Spleen (tissue), 11 donors: ENCODE measurements around the gene ILF2. TPM values are rescaled to one million over a fixed set of nuclear protein-coding genes. Genes with fewer than 3 reads are reported as not detected.
A peak's percentile ranks its signal among the peaks of the same experiment; 100 is the strongest.
"Not testable (repeated sequence)": the region's sequence is repeated elsewhere in the genome, so short reads cannot be mapped to it uniquely, and the experiment has no call there.

Experiments used
- DNase-seq: peaks from one replicate; pipeline ENCODE4 v3.0.0-alpha.2; 2020
- H3K27ac ChIP-seq, 8 donors: fragments of 200-600 bp; sonication (generic) in 7 of 8; 1 replicate in 4 of 8; 2 replicates in 4 of 8; pipeline versions ENCODE4 v1.5.0 to v1.8.0; 2016 to 2021; ENCODE audit warnings: inconsistent platforms in 4 of 8, mild to moderate bottlenecking in 4 of 8, moderate library complexity in 1 of 8
- H3K27me3 ChIP-seq, 7 donors: fragments of 200-600 bp; sonication (generic) in 6 of 7; replicated peaks in 1 of 7; 1 replicate in 4 of 7; 2 replicates in 3 of 7; pipeline versions ENCODE4 v1.5.0 to v1.8.0; 2016 to 2021; ENCODE audit warnings: inconsistent platforms in 3 of 7, mild to moderate bottlenecking in 1 of 7
- H3K36me3 ChIP-seq, 6 donors: fragments of 200-600 bp; sonication (generic) in 5 of 6; 1 replicate in 4 of 6; 2 replicates in 2 of 6; pipeline versions ENCODE4 v1.5.0 to v1.8.0; 2016 to 2021; ENCODE audit warnings: inconsistent platforms in 2 of 6
- H3K4me1 ChIP-seq, 6 donors: fragments of 200-600 bp; sonication (generic) in 5 of 6; 1 replicate in 3 of 6; 2 replicates in 3 of 6; pipeline versions ENCODE4 v1.5.0 to v1.8.0; 2016 to 2021; ENCODE audit warnings: inconsistent platforms in 3 of 6
- H3K4me3 ChIP-seq, 8 donors: fragments of 200-600 bp; sonication (generic) in 7 of 8; 1 replicate in 4 of 8; 2 replicates in 4 of 8; pipeline versions ENCODE4 v1.5.0 to v1.8.0; 2016 to 2021; ENCODE audit warnings: inconsistent platforms in 4 of 8, mild to moderate bottlenecking in 4 of 8, moderate library complexity in 2 of 8
- H3K9me3 ChIP-seq, 8 donors: fragments of 200-600 bp; sonication (generic) in 7 of 8; 1 replicate in 4 of 8; 2 replicates in 4 of 8; pipeline versions ENCODE4 v1.5.0 to v1.8.0; 2016 to 2021; ENCODE audit warnings: inconsistent platforms in 4 of 8
- POLR2A ChIP-seq, 3 donors: fragments of 450-650 bp; IDR thresholded peaks; one replicate each; pipeline ENCODE4 v1.5.1; 2017; ENCODE audit warnings: antibody characterized with exemption in 3 of 3, mild to moderate bottlenecking in 1 of 3
- POLR2AphosphoS5 ChIP-seq, 3 donors: sonication (generic); formaldehyde crosslinking; IDR thresholded peaks; one replicate each; pipeline ENCODE4 v1.5.1; 2017; ENCODE audit warnings: antibody characterized with exemption in 3 of 3
- WGBS, 5 donors: extraction: QIAGEN DNeasy Blood & Tissue Kit in 3 of 5; methylation state at CpG; one replicate each; pipeline versions ENCODE4 v1.1.5 to v1.1.7; 2013 to 2018; 5-methylcytosine and 5-hydroxymethylcytosine counted together
- intact Hi-C: fragments of 100-400 bp; cut with DNase I; formaldehyde crosslinking; loops from one replicate; pipeline ENCODE4 v1.15.0; 2023; ENCODE audit warnings: low total_unique reads
- polyA plus RNA-seq, 3 donors: library from polyadenylated mRNA; stranded (reverse); fragments of 200-250 nt; gene quantifications; one replicate each; pipeline ENCODE4 v1.2.1, GENCODE V29; 2013
- total RNA-seq, 7 donors: library from RNA; depleted of rRNA in 3 of 7; stranded (reverse); fragments of >200 nt in 3 of 7; fragmentation: NEBNext Ultra II Directional in 4 of 7; extraction: Animal tissue kit (Norgen Biotek cat#: 25700) in 4 of 7; gene quantifications; one replicate each; pipeline versions ENCODE4 v1.1.0 to v1.2.1, GENCODE V29; 2016 to 2021
- TF ChIP-seq, protein P1 (sequence below), 11 experiments: fragments of 200-600 bp in 7 of 11; fragments of 450-650 bp in 4 of 11; sonication (generic) in 4 of 11; IDR thresholded peaks in 8 of 11; conservative IDR thresholded peaks in 3 of 11; 1 replicate in 7 of 11; 2 replicates in 4 of 11; pipeline versions ENCODE4 v1.4.0 to v1.8.0; 2016 to 2021; ENCODE audit warnings: antibody characterized with exemption in 11 of 11, inconsistent platforms in 4 of 11, mild to moderate bottlenecking in 1 of 11
- donor health status: healthy with polysubstance abuse.
- donor health status: DM: no; HTN: no; CAD: no; lungs with moderate emphysema.
- donor health status: DM: no; HTN: no; CAD: no.
- donor health status: Bipolar disorder and iron deficiency.
- donor health status: healthy.
- donor health status: DM: no; HTN: no; CAD: no.
- donor health status: DM: yes; HTN: yes; CAD: no.

Gene ILF2
- total and polyA plus RNA-seq, 10 donors = 54.9 to 105 (median 83.9) TPM

DNA sequence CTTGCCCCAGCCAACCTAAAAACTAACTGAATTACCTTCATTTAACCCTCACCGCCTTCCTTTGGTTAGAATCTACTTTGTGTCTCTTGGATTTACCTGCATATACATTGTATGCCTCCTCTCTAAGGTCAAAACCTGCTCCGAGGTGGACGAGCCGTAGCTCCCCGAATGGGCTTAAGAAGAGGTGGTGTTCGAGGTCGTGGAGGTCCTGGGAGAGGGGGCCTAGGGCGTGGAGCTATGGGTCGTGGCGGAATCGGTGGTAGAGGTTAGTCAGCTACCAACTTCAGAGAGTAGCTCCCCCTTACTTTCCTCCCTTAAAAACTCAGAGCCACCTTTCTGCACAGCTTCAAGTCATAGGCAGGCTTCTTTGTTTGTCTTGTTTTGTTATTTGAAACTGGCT is 27.7 kb downstream of the ILF2 start:
- H3K9me3 ChIP-seq = no peaks in the 10 kb centered on the region
- H3K4me3 ChIP-seq = no peak overlapping the region
- DNase-seq = no peak
- no peaks in the 10 kb centered on the region for H3K27me3 ChIP-seq
- TF ChIP-seq POLR2A (IDR thresholded peaks at IDR 0.05) (no peak), POLR2AphosphoS5 (IDR thresholded peaks at IDR 0.05) (peak in 1 of 3 donors; percentile 16)
- H3K27ac ChIP-seq = no peak overlapping the region
- H3K4me1 ChIP-seq = peaks cover 0 to 87% (median 32%) of the 10 kb centered on the region in 6 donors
- WGBS, 5 donors = 91 to 93% (median 93%) methylated on average over 11 of the region's 11 CpGs
- intact Hi-C loops = no loop called here
- peaks cover 2 to 99% (median 91%) of the 10 kb centered on the region in 6 donors for H3K36me3 ChIP-seq

DNA sequence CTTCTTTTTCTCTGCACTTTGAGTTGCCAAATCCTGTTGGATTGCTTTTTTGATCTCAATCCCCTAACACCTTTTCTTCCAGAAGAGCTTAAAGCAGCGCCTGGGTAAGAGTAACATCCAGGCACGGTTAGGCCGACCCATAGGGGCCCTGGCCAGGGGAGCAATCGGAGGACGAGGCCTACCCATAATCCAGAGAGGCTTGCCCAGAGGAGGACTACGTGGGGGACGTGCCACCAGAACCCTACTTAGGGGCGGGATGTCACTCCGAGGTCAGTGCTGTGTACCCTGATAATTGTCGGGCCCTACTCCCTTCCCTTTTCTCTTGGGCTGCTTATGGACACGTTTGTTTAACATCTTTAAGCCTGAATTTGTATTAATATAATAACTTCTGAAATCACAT is 28.6 kb downstream of the ILF2 start:
- Histone ChIP-seq H3K27ac (no peak overlapping the region), H3K4me1 (peaks cover 5 to 93% (median 35%) of the 10 kb centered on the region in 6 donors), H3K36me3 (peaks cover 6 to 100% (median 99%) of the 10 kb centered on the region in 6 donors), H3K9me3 (no peaks in the 10 kb centered on the region), H3K27me3 (no peaks in the 10 kb centered on the region), H3K4me3 (no peak overlapping the region)
- intact Hi-C loops = no loop called here
- TF ChIP-seq POLR2A (IDR thresholded peaks at IDR 0.05) (no peak), POLR2AphosphoS5 (IDR thresholded peaks at IDR 0.05) (peak in 1 of 3 donors; percentile 15)
- WGBS, 5 donors = 82 to 92% (median 90%) methylated on average over 11 of the region's 11 CpGs
- no peak for DNase-seq

DNA sequence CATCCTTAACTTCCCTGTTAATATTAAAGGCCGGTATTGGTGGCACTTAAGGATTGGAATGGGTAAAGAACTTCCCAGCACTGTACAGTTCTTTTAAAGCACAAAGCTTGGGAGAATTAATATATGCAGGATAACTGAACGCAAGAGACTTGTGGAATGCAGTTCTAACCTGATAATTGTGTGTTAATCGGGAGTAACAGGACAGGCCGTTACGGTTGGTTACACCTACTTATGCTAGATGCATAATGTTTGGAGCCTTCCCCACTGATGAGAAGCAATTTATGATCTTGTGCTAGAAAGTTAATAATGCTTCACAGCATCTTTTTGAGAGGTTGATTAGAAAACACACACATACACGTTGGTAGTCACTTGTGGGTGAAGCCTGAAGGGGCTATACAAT is 29.9 kb downstream of the ILF2 start:
- TF ChIP-seq POLR2A (IDR thresholded peaks at IDR 0.05) = no peak
- TF ChIP-seq, protein P1, sequence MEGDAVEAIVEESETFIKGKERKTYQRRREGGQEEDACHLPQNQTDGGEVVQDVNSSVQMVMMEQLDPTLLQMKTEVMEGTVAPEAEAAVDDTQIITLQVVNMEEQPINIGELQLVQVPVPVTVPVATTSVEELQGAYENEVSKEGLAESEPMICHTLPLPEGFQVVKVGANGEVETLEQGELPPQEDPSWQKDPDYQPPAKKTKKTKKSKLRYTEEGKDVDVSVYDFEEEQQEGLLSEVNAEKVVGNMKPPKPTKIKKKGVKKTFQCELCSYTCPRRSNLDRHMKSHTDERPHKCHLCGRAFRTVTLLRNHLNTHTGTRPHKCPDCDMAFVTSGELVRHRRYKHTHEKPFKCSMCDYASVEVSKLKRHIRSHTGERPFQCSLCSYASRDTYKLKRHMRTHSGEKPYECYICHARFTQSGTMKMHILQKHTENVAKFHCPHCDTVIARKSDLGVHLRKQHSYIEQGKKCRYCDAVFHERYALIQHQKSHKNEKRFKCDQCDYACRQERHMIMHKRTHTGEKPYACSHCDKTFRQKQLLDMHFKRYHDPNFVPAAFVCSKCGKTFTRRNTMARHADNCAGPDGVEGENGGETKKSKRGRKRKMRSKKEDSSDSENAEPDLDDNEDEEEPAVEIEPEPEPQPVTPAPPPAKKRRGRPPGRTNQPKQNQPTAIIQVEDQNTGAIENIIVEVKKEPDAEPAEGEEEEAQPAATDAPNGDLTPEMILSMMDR (IDR thresholded peaks at IDR 0.05 in 8 of 11, conservative IDR thresholded peaks at IDR 0.05 in 3 of 11) = no peak
- Histone ChIP-seq H3K27me3 (no peaks in the 10 kb centered on the region), H3K4me3 (no peak overlapping the region), H3K27ac (no peak overlapping the region), H3K9me3 (no peaks in the 10 kb centered on the region), H3K36me3 (peaks cover 8 to 100% (median 97%) of the 10 kb centered on the region in 6 donors), H3K4me1 (peaks cover 12 to 93% (median 37%) of the 10 kb centered on the region in 6 donors)
- 70 to 86% (median 79%) methylated on average over 6 of the region's 6 CpGs for WGBS, 5 donors
- no peak for DNase-seq
- intact Hi-C loops = no loop called here

DNA sequence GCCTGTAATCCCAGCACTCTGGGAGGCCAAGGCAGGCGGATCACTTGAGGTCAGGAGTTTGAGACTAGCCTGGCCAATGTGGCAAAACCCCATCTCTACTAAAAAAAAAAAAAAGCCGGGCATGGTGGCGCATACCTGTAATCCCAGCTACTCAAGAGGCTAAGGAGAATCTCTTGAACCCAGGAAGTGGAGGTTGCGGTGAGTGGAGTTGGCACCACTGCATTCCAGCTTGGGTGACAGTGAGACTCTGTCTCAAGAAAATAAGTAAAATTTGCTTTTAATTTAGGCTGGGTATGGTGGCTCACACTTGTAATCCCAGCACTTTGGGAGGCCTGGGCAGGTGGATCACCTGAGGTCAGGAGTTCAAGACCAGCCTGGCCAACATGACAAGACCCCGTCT is 30.6 kb downstream of the ILF2 start:
- DNase-seq, H3K27ac ChIP-seq, H3K4me3 ChIP-seq, H3K27me3 ChIP-seq, intact Hi-C loops, H3K9me3 ChIP-seq: not testable (repeated sequence)
- peaks cover 18 to 93% (median 40%) of the 10 kb centered on the region in 6 donors for H3K4me1 ChIP-seq
- peaks cover 8 to 100% (median 91%) of the 10 kb centered on the region in 6 donors for H3K36me3 ChIP-seq
- WGBS, 5 donors = 95 to 98% (median 96%) methylated on average over 5 of the region's 5 CpGs

DNA sequence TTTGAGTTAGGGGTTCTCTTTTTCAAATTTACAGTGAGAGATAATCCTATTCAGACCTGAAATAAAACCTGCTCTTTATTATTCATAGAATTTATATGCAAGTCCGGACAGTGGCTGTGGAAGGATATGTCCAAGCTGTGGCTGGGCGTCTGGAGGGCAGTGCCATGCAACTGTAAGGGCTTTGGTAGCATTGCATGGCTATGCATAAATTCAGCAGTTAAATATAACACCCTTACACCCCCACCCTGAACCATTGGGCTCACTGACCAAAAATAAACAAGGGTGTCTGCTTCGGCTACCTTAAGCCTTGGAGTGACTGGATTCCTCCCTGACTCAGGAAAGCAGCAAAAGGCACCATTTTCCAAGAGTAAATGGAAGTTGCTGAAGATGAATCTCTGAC is 31.5 kb downstream of the ILF2 start:
- no peak overlapping the region for H3K27ac ChIP-seq
- no peak overlapping the region for H3K4me3 ChIP-seq
- TF ChIP-seq, protein P1 (IDR thresholded peaks at IDR 0.05 in 8 of 11, conservative IDR thresholded peaks at IDR 0.05 in 3 of 11) = no peak
- no peak for TF ChIP-seq POLR2AphosphoS5 (IDR thresholded peaks at IDR 0.05)
- TF ChIP-seq POLR2A (IDR thresholded peaks at IDR 0.05) = no peak
- H3K9me3 ChIP-seq = no peaks in the 10 kb centered on the region
- no peaks in the 10 kb centered on the region for H3K27me3 ChIP-seq
- peaks cover 8 to 94% (median 81%) of the 10 kb centered on the region in 6 donors for H3K36me3 ChIP-seq
- WGBS, 5 donors = 83 to 96% (median 91%) methylated on average over 3 of the region's 3 CpGs
- H3K4me1 ChIP-seq = peaks cover 18 to 93% (median 44%) of the 10 kb centered on the region in 6 donors
- intact Hi-C loops = no loop called here
- DNase-seq = no peak

DNA sequence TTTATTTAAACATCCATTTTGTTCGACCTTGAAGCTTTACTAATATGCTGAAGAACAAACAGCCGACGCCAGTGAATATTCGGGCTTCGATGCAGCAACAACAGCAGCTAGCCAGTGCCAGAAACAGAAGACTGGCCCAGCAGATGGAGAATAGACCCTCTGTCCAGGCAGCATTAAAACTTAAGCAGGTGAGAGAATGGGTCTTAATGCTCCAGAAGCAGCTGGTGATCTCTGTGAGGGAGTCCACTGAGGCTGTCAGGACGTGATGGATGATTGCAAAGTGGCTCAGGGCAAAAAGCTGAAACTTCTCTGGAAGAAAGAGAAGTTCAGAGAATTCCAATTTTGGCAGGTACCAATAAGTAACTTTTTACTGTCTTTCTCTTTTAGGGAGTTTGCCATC is 32.5 kb downstream of the ILF2 start:
- H3K9me3 ChIP-seq = no peaks in the 10 kb centered on the region
- peaks cover 18 to 88% (median 48%) of the 10 kb centered on the region in 6 donors for H3K4me1 ChIP-seq
- H3K4me3 ChIP-seq = no peak overlapping the region
- no peaks in the 10 kb centered on the region for H3K27me3 ChIP-seq
- peaks cover 8 to 84% (median 71%) of the 10 kb centered on the region in 6 donors for H3K36me3 ChIP-seq
- TF ChIP-seq POLR2A (IDR thresholded peaks at IDR 0.05) (no peak), POLR2AphosphoS5 (IDR thresholded peaks at IDR 0.05) (no peak)
- TF ChIP-seq, protein P1 (IDR thresholded peaks at IDR 0.05 in 8 of 11, conservative IDR thresholded peaks at IDR 0.05 in 3 of 11) = no peak
- no peak overlapping the region for H3K27ac ChIP-seq
- DNase-seq = no peak
- WGBS, 5 donors = 85 to 94% (median 89%) methylated on average over 6 of the region's 6 CpGs
- intact Hi-C loops = no loop called here
